ENCODE data around the gene COA7. TPM values are rescaled to one million over a fixed set of nuclear protein-coding genes. Genes with fewer than 3 reads are reported as not detected.

The COA7 gene
- total RNA-seq, 4 donors from 2014 or later, result 2.2 to 12.7 (median 9.1) TPM

- WGBS, 2 donors (ENCODE audit: low coverage in 1 of 2), result 97 to 100% methylated on average over 4 of the region's 4 CpGs
- no peaks in the 10 kb centered on the region for H3K4me1 ChIP-seq
- no peaks in the 10 kb centered on the region for H3K9me3 ChIP-seq
- DNase-seq, result no peak
- H3K4me3 ChIP-seq, result no peak overlapping the region
- no peaks in the 10 kb centered on the region for H3K27me3 ChIP-seq
- no peak overlapping the region for H3K27ac ChIP-seq
- no peaks in the 10 kb centered on the region for H3K36me3 ChIP-seq
- in situ Hi-C loops (cut with MboI; ENCODE audit: low pct_ligation_motif_present in 1 of 4, low pct_unique_long_range_greater_than_20kb in 1 of 4, low sequenced_read_pairs in 3 of 4) (no loop called here), intact Hi-C loops (cut with DNase I; ENCODE audit: low total_unique reads) (loop anchor here (5.0 kb wide), 1 partner anchor 199 kb away; no protein-coding TSS in a partner anchor)
- TF ChIP-seq EP300 (IDR thresholded peaks at IDR 0.05; ENCODE audit: low read depth), result no peak
- no peak for TF ChIP-seq CTCF (IDR thresholded peaks at IDR 0.05)
- no peak for TF ChIP-seq POLR2A (IDR thresholded peaks at IDR 0.05)
- TF ChIP-seq POLR2AphosphoS5 (IDR thresholded peaks at IDR 0.05), result no peak
Observed at GRCh38 chr1:52673513-52673912, 24.6 kb downstream of the COA7 start.

- in situ Hi-C loops (cut with MboI; ENCODE audit: low pct_ligation_motif_present in 1 of 4, low pct_unique_long_range_greater_than_20kb in 1 of 4, low sequenced_read_pairs in 3 of 4), result no loop called here
- WGBS, 2 donors (ENCODE audit: low coverage in 1 of 2), result 75% methylated on average over 1 of the region's 1 CpG; no CpG with 5 or more reads in 1 of the 2 donors
Observed at GRCh38 chr1:52672946-52673345, 25.2 kb downstream of the COA7 start.

GRCh38 chr1:52670604-52671003 lies 27.5 kb downstream of the COA7 start:
- TF ChIP-seq POLR2A (IDR thresholded peaks at IDR 0.05), result no peak
- no peak for TF ChIP-seq EP300 (IDR thresholded peaks at IDR 0.05; ENCODE audit: low read depth)
- Histone ChIP-seq H3K4me1 (no peaks in the 10 kb centered on the region), H3K9me3 (no peaks in the 10 kb centered on the region), H3K27me3 (no peaks in the 10 kb centered on the region), H3K36me3 (no peaks in the 10 kb centered on the region), H3K4me3 (no peak overlapping the region), H3K27ac (no peak overlapping the region)
- WGBS, 2 donors (ENCODE audit: low coverage in 1 of 2), result 74 to 76% methylated on average over 2 of the region's 2 CpGs
- no peak for DNase-seq
- intact Hi-C loops (cut with DNase I; ENCODE audit: low total_unique reads) (loop anchor here (5.0 kb wide), 1 partner anchor 202 kb away; no protein-coding TSS in a partner anchor), in situ Hi-C loops (cut with MboI; ENCODE audit: low pct_ligation_motif_present in 1 of 4, low pct_unique_long_range_greater_than_20kb in 1 of 4, low sequenced_read_pairs in 3 of 4) (no loop called here)

More at GRCh38 chr1:52672946-52673345, 25.2 kb downstream of the COA7 start:
- Histone ChIP-seq H3K9me3 (no peaks in the 10 kb centered on the region), H3K4me3 (no peak overlapping the region), H3K27me3 (no peaks in the 10 kb centered on the region), H3K27ac (no peak overlapping the region), H3K36me3 (no peaks in the 10 kb centered on the region), H3K4me1 (no peaks in the 10 kb centered on the region)
- intact Hi-C loops (cut with DNase I; ENCODE audit: low total_unique reads), result loop anchor here (5.0 kb wide), 1 partner anchor 199 kb away; no protein-coding TSS in a partner anchor
- DNase-seq, result no peak
- no peak for TF ChIP-seq CTCF (IDR thresholded peaks at IDR 0.05)
- no peak for TF ChIP-seq POLR2A (IDR thresholded peaks at IDR 0.05)
- TF ChIP-seq EP300 (IDR thresholded peaks at IDR 0.05; ENCODE audit: low read depth), result no peak
- no peak for TF ChIP-seq POLR2AphosphoS5 (IDR thresholded peaks at IDR 0.05)

GRCh38 chr1:52669696-52670095 lies 28.5 kb downstream of the COA7 start:
- intact Hi-C loops (cut with DNase I; ENCODE audit: low total_unique reads), result loop anchor here (5.0 kb wide), 1 partner anchor 203 kb away; no protein-coding TSS in a partner anchor
- no peak for DNase-seq
- no peaks in the 10 kb centered on the region for H3K27me3 ChIP-seq
- in situ Hi-C loops (cut with MboI; ENCODE audit: low pct_ligation_motif_present in 1 of 4, low pct_unique_long_range_greater_than_20kb in 1 of 4, low sequenced_read_pairs in 3 of 4), result no loop called here
- H3K36me3 ChIP-seq, result no peaks in the 10 kb centered on the region
- no peak overlapping the region for H3K4me3 ChIP-seq
- no peaks in the 10 kb centered on the region for H3K9me3 ChIP-seq
- H3K4me1 ChIP-seq, result no peaks in the 10 kb centered on the region
- TF ChIP-seq POLR2AphosphoS5 (IDR thresholded peaks at IDR 0.05), result no peak
- no peak for TF ChIP-seq POLR2A (IDR thresholded peaks at IDR 0.05)
- no peak for TF ChIP-seq CTCF (IDR thresholded peaks at IDR 0.05)
- no peak for TF ChIP-seq EP300 (IDR thresholded peaks at IDR 0.05; ENCODE audit: low read depth)
- H3K27ac ChIP-seq, result no peak overlapping the region
- WGBS, 2 donors (ENCODE audit: low coverage in 1 of 2), result 97 to 100% methylated on average over 1 of the region's 1 CpG

- no peak overlapping the region for H3K27ac ChIP-seq
- WGBS, 2 donors (ENCODE audit: low coverage in 1 of 2), result 98% methylated on average over 2 of the region's 2 CpGs; no CpG with 5 or more reads in 1 of the 2 donors
- no peak overlapping the region for H3K4me3 ChIP-seq
- DNase-seq, result no peak
- no peak for TF ChIP-seq EP300 (IDR thresholded peaks at IDR 0.05; ENCODE audit: low read depth)
- no peaks in the 10 kb centered on the region for H3K9me3 ChIP-seq
- in situ Hi-C loops (cut with MboI; ENCODE audit: low pct_ligation_motif_present in 1 of 4, low pct_unique_long_range_greater_than_20kb in 1 of 4, low sequenced_read_pairs in 3 of 4), result no loop called here
- H3K4me1 ChIP-seq, result no peaks in the 10 kb centered on the region
- H3K36me3 ChIP-seq, result no peaks in the 10 kb centered on the region
- intact Hi-C loops (cut with DNase I; ENCODE audit: low total_unique reads), result no loop called here
- no peaks in the 10 kb centered on the region for H3K27me3 ChIP-seq
Observed at GRCh38 chr1:52668711-52669110, 29.4 kb downstream of the COA7 start.
